ENCODE results near the gene ATP8B3.

DNA sequence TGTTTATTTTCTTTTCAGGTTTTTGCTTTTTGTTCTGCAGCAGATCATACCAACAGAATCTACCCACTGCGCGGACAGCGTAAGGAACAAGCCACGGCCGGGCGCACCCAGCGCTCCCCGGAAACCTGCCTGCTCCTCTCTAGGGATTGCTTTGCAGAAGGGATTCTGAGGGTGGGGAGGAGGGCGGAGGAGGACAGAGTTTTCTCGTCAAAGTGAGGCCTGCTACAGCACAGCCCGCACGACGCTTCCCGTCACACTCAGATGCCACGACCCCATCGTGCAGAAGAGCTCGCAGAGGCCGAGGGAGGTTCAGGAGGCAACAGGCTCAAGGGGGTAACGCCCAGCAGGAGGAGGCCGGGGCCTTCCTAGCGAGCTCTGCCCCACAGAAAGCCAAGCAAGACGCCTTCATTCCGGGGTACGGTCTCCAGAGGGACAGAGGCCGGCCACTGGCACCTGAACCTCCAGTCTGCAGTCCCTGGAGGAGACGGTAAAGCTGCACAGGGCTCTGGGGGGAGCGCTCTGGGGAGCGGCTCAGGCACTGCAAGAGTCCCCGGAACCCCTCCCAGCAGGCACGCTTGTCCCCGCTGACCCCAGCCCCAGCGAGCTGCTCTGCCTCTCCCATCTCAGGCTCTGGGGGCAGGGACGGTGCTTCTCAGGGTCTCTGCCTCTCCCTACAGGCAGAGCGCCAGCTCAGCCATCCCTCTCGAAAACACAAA lies 29.3 kb upstream of the ATP8B3 start:
- TF ChIP-seq MEIS2 (IDR thresholded peaks at IDR 0.05; ENCODE audit: partially characterized antibody) (no peak), RFX5 (IDR thresholded peaks at IDR 0.05; ENCODE audit: low read depth, low read length) (no peak), POLR2A (conservative IDR thresholded peaks at IDR 0.05) (no peak), SMAD3 (CRISPR knock-in tag; conservative IDR thresholded peaks at IDR 0.05) (no peak), EGR1 (conservative IDR thresholded peaks at IDR 0.05) (no peak)
- TF ChIP-seq, protein P1, sequence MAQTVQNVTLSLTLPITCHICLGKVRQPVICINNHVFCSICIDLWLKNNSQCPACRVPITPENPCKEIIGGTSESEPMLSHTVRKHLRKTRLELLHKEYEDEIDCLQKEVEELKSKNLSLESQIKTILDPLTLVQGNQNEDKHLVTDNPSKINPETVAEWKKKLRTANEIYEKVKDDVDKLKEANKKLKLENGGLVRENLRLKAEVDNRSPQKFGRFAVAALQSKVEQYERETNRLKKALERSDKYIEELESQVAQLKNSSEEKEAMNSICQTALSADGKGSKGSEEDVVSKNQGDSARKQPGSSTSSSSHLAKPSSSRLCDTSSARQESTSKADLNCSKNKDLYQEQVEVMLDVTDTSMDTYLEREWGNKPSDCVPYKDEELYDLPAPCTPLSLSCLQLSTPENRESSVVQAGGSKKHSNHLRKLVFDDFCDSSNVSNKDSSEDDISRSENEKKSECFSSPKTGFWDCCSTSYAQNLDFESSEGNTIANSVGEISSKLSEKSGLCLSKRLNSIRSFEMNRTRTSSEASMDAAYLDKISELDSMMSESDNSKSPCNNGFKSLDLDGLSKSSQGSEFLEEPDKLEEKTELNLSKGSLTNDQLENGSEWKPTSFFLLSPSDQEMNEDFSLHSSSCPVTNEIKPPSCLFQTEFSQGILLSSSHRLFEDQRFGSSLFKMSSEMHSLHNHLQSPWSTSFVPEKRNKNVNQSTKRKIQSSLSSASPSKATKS (CRISPR knock-in tag; IDR thresholded peaks at IDR 0.05), result no peak
- TF ChIP-seq, protein P2, sequence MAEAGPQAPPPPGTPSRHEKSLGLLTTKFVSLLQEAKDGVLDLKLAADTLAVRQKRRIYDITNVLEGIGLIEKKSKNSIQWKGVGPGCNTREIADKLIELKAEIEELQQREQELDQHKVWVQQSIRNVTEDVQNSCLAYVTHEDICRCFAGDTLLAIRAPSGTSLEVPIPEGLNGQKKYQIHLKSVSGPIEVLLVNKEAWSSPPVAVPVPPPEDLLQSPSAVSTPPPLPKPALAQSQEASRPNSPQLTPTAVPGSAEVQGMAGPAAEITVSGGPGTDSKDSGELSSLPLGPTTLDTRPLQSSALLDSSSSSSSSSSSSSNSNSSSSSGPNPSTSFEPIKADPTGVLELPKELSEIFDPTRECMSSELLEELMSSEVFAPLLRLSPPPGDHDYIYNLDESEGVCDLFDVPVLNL (CRISPR knock-in tag; IDR thresholded peaks at IDR 0.05; ENCODE audit: low read depth), result no peak
- TF ChIP-seq, protein P3, sequence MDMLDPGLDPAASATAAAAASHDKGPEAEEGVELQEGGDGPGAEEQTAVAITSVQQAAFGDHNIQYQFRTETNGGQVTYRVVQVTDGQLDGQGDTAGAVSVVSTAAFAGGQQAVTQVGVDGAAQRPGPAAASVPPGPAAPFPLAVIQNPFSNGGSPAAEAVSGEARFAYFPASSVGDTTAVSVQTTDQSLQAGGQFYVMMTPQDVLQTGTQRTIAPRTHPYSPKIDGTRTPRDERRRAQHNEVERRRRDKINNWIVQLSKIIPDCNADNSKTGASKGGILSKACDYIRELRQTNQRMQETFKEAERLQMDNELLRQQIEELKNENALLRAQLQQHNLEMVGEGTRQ (CRISPR knock-in tag; IDR thresholded peaks at IDR 0.05), result no peak
